ENCODE results near the gene SPATA24. TPM values are rescaled to one million over a fixed set of nuclear protein-coding genes. Genes with fewer than 3 reads are reported as not detected.
"Not testable (repeated sequence)": the region's sequence is repeated elsewhere in the genome, so short reads cannot be mapped to it uniquely, and the experiment has no call there.

The SPATA24 gene
- 9.9 and 18.7 TPM in 2 replicates for total RNA-seq (2014; rRNA removed; shearing (Covaris generic))

GRCh38 chr5:139403787-139404483 lies at the start of gene SPATA24:
TSS of gene SPATA24 (minus strand) at chr5:139404089. CDS start at chr5:139404060, 29 bp downstream.
- peak; percentile 97 for DNase-seq (ENCODE audit: low spot score)

- DNase-seq (ENCODE audit: low spot score), result no peak
Observed at GRCh38 chr5:139451878-139452660, 48.2 kb upstream of the SPATA24 start.

GRCh38 chr5:139451176-139451575 lies 47.3 kb upstream of the SPATA24 start:
- DNase-seq (ENCODE audit: low spot score), result no peak

- DNase-seq (ENCODE audit: low spot score), result peak; percentile 42
Observed at GRCh38 chr5:139446956-139447779, 43.3 kb upstream of the SPATA24 start.

GRCh38 chr5:139445325-139446170 lies 41.7 kb upstream of the SPATA24 start:
- DNase-seq (ENCODE audit: low spot score), result no peak

- DNase-seq (ENCODE audit: low spot score), result peak; percentile 82
Observed at GRCh38 chr5:139443831-139444453, 40.1 kb upstream of the SPATA24 start.

GRCh38 chr5:139440416-139440815 lies 36.5 kb upstream of the SPATA24 start:
- DNase-seq (ENCODE audit: low spot score), result not testable (repeated sequence)

GRCh38 chr5:139439013-139439903 lies 35.4 kb upstream of the SPATA24 start, which contains the start of gene DNAJC18:
TSS of gene DNAJC18 (minus strand) at chr5:139439525. CDS start at chr5:139439445, 80 bp downstream.
- DNase-seq (ENCODE audit: low spot score), result peak; percentile 88

GRCh38 chr5:139438707-139439012 lies 34.8 kb upstream of the SPATA24 start:
- DNase-seq (ENCODE audit: low spot score), result no peak

GRCh38 chr5:139435676-139436075 lies 31.8 kb upstream of the SPATA24 start:
- no peak for DNase-seq (ENCODE audit: low spot score)

GRCh38 chr5:139431706-139432105 lies 27.8 kb upstream of the SPATA24 start:
- DNase-seq (ENCODE audit: low spot score), result no peak

- DNase-seq (ENCODE audit: low spot score), result no peak
Observed at GRCh38 chr5:139430015-139430414, 26.1 kb upstream of the SPATA24 start.

- DNase-seq (ENCODE audit: low spot score), result no peak
Observed at GRCh38 chr5:139426203-139426885, 22.5 kb upstream of the SPATA24 start.

GRCh38 chr5:139425497-139425896 lies 21.6 kb upstream of the SPATA24 start:
- DNase-seq (ENCODE audit: low spot score), result no peak

GRCh38 chr5:139422307-139422893 lies 18.5 kb upstream of the SPATA24 start:
- DNase-seq (ENCODE audit: low spot score), result peak; percentile 68

- no peak for DNase-seq (ENCODE audit: low spot score)
Observed at GRCh38 chr5:139419226-139420192, 15.6 kb upstream of the SPATA24 start.

GRCh38 chr5:139418793-139419192 lies 14.9 kb upstream of the SPATA24 start:
- DNase-seq (ENCODE audit: low spot score), result no peak

GRCh38 chr5:139417214-139417613 lies 13.3 kb upstream of the SPATA24 start:
- no peak for DNase-seq (ENCODE audit: low spot score)

Measured in A172 (cell line).